Progenitor cell of endocrine pancreas (in vitro differentiated cells): ENCODE results near the gene CTNNA3. TPM values are rescaled to one million over a fixed set of nuclear protein-coding genes. Genes with fewer than 3 reads are reported as not detected.

Experiments
- DNase-seq: peaks from one replicate; pipeline ENCODE4 v3.0.0; 2021; ENCODE audit warnings: low spot score; ENCODE audit not compliant: unreplicated experiment
- H3K27ac Mint-ChIP-seq: 2 replicates; pipeline ENCODE4 v1.8.0; 2021; ENCODE audit warnings: mild to moderate bottlenecking, moderate library complexity, mixed read lengths
- H3K27me3 Mint-ChIP-seq: 2 replicates; pipeline ENCODE4 v1.8.0; 2021; ENCODE audit warnings: mixed read lengths
- H3K36me3 Mint-ChIP-seq: 2 replicates; pipeline ENCODE4 v1.8.0; 2022; ENCODE audit warnings: mixed read lengths; ENCODE audit not compliant: insufficient read depth
- H3K4me1 Mint-ChIP-seq: 2 replicates; pipeline ENCODE4 v1.8.0; 2021; ENCODE audit warnings: low read depth, mixed read lengths
- H3K4me3 Mint-ChIP-seq: 2 replicates; pipeline ENCODE4 v1.8.0; 2021; ENCODE audit warnings: low read depth, mild to moderate bottlenecking, moderate library complexity, mixed read lengths
- H3K9me3 Mint-ChIP-seq: 2 replicates; pipeline ENCODE4 v1.8.0; 2021; ENCODE audit warnings: low read depth, mixed read lengths
- total RNA-seq: library from RNA; stranded (reverse); gene quantifications from 2 replicates; pipeline ENCODE4 v1.2.1, GENCODE V29; 2021
- TF ChIP-seq, protein P1 (sequence below): fragments of 200-600 bp; sonication (generic); IDR thresholded peaks from one replicate; pipeline ENCODE4 v1.5.0; 2021; ENCODE audit warnings: antibody characterized with exemption, mild to moderate bottlenecking; ENCODE audit not compliant: unreplicated experiment

The CTNNA3 gene
- total RNA-seq, 1 donor from 2014 or later, result 1.7 TPM

DNA sequence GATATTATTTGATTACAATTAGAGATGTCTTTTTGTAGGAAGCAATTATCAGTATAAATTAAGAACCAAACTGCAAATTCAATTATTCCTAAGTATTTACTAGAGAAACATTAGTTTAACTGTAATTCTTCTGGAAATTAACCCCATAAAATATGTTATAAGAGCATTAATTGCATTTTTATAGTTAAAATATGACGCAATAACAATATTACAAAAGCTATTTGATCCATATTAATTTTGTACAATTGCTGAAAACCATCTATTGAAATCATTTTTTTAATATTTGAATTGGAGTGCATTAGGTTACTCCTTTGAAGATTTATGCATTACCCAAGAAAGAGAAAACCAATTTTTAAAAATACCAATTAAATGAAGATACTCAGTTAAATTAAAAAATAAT lies 1024.9 kb downstream of the CTNNA3 start:
- no peaks in the 10 kb centered on the region for H3K9me3 Mint-ChIP-seq
- no peaks in the 10 kb centered on the region for H3K36me3 Mint-ChIP-seq
- TF ChIP-seq, protein P1, sequence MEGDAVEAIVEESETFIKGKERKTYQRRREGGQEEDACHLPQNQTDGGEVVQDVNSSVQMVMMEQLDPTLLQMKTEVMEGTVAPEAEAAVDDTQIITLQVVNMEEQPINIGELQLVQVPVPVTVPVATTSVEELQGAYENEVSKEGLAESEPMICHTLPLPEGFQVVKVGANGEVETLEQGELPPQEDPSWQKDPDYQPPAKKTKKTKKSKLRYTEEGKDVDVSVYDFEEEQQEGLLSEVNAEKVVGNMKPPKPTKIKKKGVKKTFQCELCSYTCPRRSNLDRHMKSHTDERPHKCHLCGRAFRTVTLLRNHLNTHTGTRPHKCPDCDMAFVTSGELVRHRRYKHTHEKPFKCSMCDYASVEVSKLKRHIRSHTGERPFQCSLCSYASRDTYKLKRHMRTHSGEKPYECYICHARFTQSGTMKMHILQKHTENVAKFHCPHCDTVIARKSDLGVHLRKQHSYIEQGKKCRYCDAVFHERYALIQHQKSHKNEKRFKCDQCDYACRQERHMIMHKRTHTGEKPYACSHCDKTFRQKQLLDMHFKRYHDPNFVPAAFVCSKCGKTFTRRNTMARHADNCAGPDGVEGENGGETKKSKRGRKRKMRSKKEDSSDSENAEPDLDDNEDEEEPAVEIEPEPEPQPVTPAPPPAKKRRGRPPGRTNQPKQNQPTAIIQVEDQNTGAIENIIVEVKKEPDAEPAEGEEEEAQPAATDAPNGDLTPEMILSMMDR, result no peak
- no peak overlapping the region for H3K4me3 Mint-ChIP-seq
- peaks cover 44% of the 10 kb centered on the region for H3K27me3 Mint-ChIP-seq
- H3K4me1 Mint-ChIP-seq, result no peaks in the 10 kb centered on the region
- H3K27ac Mint-ChIP-seq, result no peak overlapping the region
- no peak for DNase-seq

DNA sequence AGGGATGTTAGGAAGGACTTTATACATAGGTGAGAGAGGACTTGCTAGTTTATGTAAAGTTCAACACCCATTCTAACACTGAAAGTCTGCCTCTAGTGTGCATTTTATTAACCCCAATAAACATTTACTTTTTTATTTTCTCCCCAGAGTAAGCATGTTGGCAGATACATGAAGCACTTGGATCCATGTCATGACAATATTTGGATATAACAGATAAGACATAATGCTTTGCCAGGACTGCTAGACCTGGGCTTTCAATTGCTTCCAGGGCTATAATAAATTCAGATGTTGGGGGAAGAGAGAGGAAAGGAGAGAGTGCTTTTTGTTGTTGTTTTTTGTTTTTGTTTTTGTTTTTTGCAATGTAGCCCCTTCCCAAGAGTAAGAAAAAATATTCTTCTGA lies 1039.5 kb downstream of the CTNNA3 start:
- Mint-ChIP-seq H3K4me1 (no peaks in the 10 kb centered on the region), H3K9me3 (peaks cover 13% of the 10 kb centered on the region)

DNA sequence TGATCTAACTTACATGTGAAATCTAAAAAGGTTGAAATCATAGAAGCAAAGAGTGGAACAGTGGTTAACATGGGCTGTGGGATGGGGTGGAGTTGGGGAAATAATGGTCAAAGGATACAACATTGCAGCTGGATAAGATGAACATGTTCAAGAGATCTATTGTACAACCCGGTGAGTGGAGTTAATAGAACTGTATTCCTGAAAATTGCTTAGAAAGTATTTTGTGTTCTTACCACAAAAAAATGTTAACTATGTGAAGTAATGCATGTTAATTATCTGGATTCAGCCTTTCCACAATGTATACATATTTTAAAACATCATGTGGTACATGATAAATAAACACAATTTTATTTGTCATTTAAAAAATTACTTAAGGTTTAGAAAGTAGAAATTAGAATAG lies 1041.1 kb downstream of the CTNNA3 start:
- Mint-ChIP-seq H3K9me3 (peaks cover 13% of the 10 kb centered on the region), H3K27ac (no peak overlapping the region), H3K27me3 (peaks cover 4% of the 10 kb centered on the region), H3K4me1 (no peaks in the 10 kb centered on the region), H3K4me3 (no peak overlapping the region), H3K36me3 (no peaks in the 10 kb centered on the region)
- no peak for DNase-seq
- TF ChIP-seq, protein P1, result no peak

More for the DNA sequence above, 1039.5 kb downstream of the CTNNA3 start:
- H3K36me3 Mint-ChIP-seq, result no peaks in the 10 kb centered on the region
- no peak overlapping the region for H3K27ac Mint-ChIP-seq
- TF ChIP-seq, protein P1, result no peak
- no peak overlapping the region for H3K4me3 Mint-ChIP-seq
- DNase-seq, result no peak
- H3K27me3 Mint-ChIP-seq, result peaks cover 4% of the 10 kb centered on the region

DNA sequence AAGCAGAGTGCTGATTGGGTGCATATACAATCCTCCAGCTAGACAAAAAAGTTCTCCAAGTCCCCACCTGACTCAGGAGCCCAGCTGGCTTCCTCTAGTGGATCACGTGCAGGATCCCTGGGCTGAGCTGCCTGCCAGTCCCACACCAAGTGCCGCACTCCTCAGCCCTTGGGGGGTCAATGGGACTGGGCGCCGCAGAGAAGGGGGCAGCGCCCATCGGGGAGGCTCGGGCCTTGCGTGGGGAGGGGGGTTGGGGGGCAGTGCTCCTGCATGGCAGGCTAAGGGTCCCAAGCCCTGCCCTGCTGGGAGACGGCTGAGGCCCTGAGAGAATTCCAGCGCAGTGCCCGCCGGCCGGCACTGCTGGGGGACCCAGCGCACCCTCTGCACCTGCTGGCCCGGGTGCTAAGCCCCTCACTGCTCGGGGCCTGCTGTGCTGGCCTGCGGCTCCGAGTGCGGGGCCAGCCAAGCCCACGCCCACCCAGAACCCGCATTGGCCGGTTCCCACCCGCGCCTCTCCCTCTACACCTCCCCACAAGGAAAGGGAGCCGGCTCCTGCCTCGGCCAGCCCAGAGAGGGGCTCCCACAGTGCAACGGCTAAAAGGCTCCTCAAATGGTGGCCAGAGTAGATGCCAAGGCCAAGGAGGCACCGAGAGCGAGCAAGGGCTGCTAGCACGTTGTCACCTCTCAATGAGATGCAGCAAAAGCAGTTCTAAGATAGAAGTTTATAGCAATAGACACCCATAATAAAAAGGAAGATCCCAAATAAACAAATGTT lies 1044.5 kb downstream of the CTNNA3 start:
- Mint-ChIP-seq H3K27me3 (peaks cover 2% of the 10 kb centered on the region), H3K4me1 (no peaks in the 10 kb centered on the region), H3K27ac (no peak overlapping the region), H3K36me3 (no peaks in the 10 kb centered on the region), H3K9me3 (peaks cover 23% of the 10 kb centered on the region), H3K4me3 (no peak overlapping the region)
- no peak for DNase-seq
- TF ChIP-seq, protein P1, result no peak

DNA sequence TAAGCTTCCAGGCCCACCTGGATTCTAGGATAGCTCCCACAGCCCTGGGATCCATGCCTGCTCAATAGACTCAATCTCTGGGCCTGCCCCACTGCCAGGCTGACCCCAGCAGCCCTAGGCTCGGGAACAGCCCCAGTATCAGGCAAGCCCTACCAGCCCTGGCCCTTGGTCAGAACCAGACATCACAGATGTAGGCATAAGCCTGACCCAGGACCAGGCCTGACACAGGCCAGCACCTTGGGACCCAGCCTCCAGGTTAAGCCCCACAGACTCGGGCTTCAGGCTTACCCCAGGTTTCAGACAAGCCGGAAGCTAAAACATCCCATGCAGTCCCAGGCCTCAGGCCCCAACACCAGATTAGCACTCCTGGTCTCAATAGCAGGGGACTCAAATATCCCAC lies 1046.4 kb downstream of the CTNNA3 start:
- Mint-ChIP-seq H3K27ac (no peak overlapping the region), H3K9me3 (peaks cover 23% of the 10 kb centered on the region), H3K4me1 (no peaks in the 10 kb centered on the region), H3K4me3 (no peak overlapping the region), H3K27me3 (no peaks in the 10 kb centered on the region), H3K36me3 (no peaks in the 10 kb centered on the region)
- DNase-seq, result no peak
- TF ChIP-seq, protein P1, result no peak
